SK-N-SH (cell line): ENCODE data around the gene SEMA3C. TPM values are rescaled to one million over a fixed set of nuclear protein-coding genes. Genes with fewer than 3 reads are reported as not detected.

Source experiments
- CTCF ChIA-PET: fragments of 300-600, 350-600 bp; formaldehyde crosslinking; extraction: SDS; loops from one replicate; lab custom pipeline; 2021; lab: Yijun Ruan, JAX
- POLR2A ChIA-PET: fragments of 350-600 bp; sonication (Branson Sonifier 250); formaldehyde crosslinking; extraction: SDS; loops from one replicate; lab custom pipeline; 2020; ENCODE audit warnings: antibody characterized with exemption, inconsistent platforms; lab: Yijun Ruan, JAX
- DNase-seq: peaks from one replicate; pipeline ENCODE4 v3.0.0; 2012
- H2AFZ ChIP-seq: fragments of 200-600 bp; sonication (generic); 2 replicates; pipeline ENCODE4 v1.8.1; 2016; ENCODE audit warnings: antibody characterized with exemption, mild to moderate bottlenecking, low read depth
- H3F3A ChIP-seq: fragments of 200-600 bp; sonication (generic); replicated peaks from 2 replicates; pipeline ENCODE3; 2016; ENCODE audit warnings: antibody characterized with exemption, mild to moderate bottlenecking; ENCODE audit not compliant: insufficient read depth
- H3K27ac ChIP-seq, 2 experiments: fragments of 200-500 bp in 1 of 2; fragments of 200-600 bp in 1 of 2; sonication (Bioruptor generic) in 1 of 2; sonication (generic), shearing (Covaris generic) in 1 of 2; 2 replicates each; pipeline versions ENCODE4 v1.5.1 to v1.6.1; 2014 to 2016; ENCODE audit warnings: low read depth in 2 of 2, inconsistent platforms in 1 of 2, low read length in 1 of 2, mild to moderate bottlenecking in 1 of 2, mixed read lengths in 1 of 2
- H3K27me3 ChIP-seq: fragments of 200-600 bp; sonication (generic), shearing (Covaris generic); 2 replicates; pipeline ENCODE4 v1.6.1; 2016; ENCODE audit warnings: mixed run types; ENCODE audit not compliant: insufficient read depth
- H3K36me3 ChIP-seq, 2 experiments: fragments of 200-500 bp in 1 of 2; fragments of 200-600 bp in 1 of 2; sonication (Bioruptor generic) in 1 of 2; sonication (generic) in 1 of 2; replicated peaks in 1 of 2; 2 replicates each; pipeline versions ENCODE3 to v1.5.1; 2014 to 2016; ENCODE audit warnings: low read length in 1 of 2, mild to moderate bottlenecking in 1 of 2; ENCODE audit not compliant: insufficient read depth in 2 of 2, control insufficient read depth in 1 of 2
- H3K4me1 ChIP-seq, 2 experiments: fragments of 200-500 bp in 1 of 2; fragments of 200-600 bp in 1 of 2; sonication (Bioruptor generic) in 1 of 2; sonication (generic), shearing (Covaris generic) in 1 of 2; 2 replicates each; pipeline versions ENCODE4 v1.5.1 to v1.6.1; 2014 to 2016; ENCODE audit warnings: low read depth in 1 of 2, low read length in 1 of 2, mixed run types in 1 of 2; ENCODE audit not compliant: insufficient read depth in 2 of 2, control insufficient read depth in 1 of 2
- H3K4me2 ChIP-seq: fragments of 200-600 bp; sonication (generic), shearing (Covaris generic); 2 replicates; pipeline ENCODE4 v1.6.1; 2017; ENCODE audit warnings: mixed run types
- H3K4me3 ChIP-seq, 2 experiments: fragments of 200-500 bp in 1 of 2; fragments of 200-600 bp in 1 of 2; sonication (Bioruptor generic) in 1 of 2; sonication (generic), shearing (Covaris generic) in 1 of 2; 2 replicates each; pipeline versions ENCODE4 v1.5.1 to v1.8.1; 2014 to 2016; ENCODE audit warnings: low read depth in 2 of 2, inconsistent platforms in 1 of 2, low read length in 1 of 2, mild to moderate bottlenecking in 1 of 2, mixed read lengths in 1 of 2, moderate library complexity in 1 of 2
- H3K79me2 ChIP-seq: fragments of 200-600 bp; sonication (generic); 2 replicates; pipeline ENCODE4 v1.8.1; 2017; ENCODE audit warnings: mild to moderate bottlenecking; ENCODE audit not compliant: insufficient read depth
- H3K9ac ChIP-seq: fragments of 200-600 bp; sonication (generic); 2 replicates; pipeline ENCODE4 v1.6.1; 2017; ENCODE audit warnings: mixed run types
- H3K9me2 ChIP-seq: fragments of 200-600 bp; sonication (generic); 2 replicates; pipeline ENCODE4 v1.6.1; 2017; ENCODE audit warnings: mixed run types
- H3K9me3 ChIP-seq: fragments of 200-600 bp; sonication (generic); 2 replicates; pipeline ENCODE4 v1.6.1; 2017; ENCODE audit warnings: mixed run types, mild to moderate bottlenecking, moderate library complexity
- H4K20me1 ChIP-seq: fragments of 200-600 bp; sonication (generic); 2 replicates; pipeline ENCODE4 v1.6.1; 2017; ENCODE audit warnings: mild to moderate bottlenecking, mixed run types; ENCODE audit not compliant: insufficient read depth
- CHD2 ChIP-seq: fragments of 150-350 bp; IDR thresholded peaks from 2 replicates; pipeline ENCODE4 v1.6.1; 2018; ENCODE audit warnings: low read length; ENCODE audit not compliant: partially characterized antibody
- ELF1 ChIP-seq: IDR thresholded peaks from 2 replicates; pipeline ENCODE4 v1.4.0; 2012
- FOSL2 ChIP-seq: IDR thresholded peaks from 2 replicates; pipeline ENCODE4 v1.4.0; 2012; ENCODE audit warnings: low read depth, mild to moderate bottlenecking, moderate library complexity, borderline replicate concordance
- FOXJ3 ChIP-seq: sonication (generic); formaldehyde crosslinking; IDR thresholded peaks from 2 replicates; pipeline ENCODE4 v1.5.1; 2020; ENCODE audit warnings: mild to moderate bottlenecking, missing genetic modification reagents
- FOXM1 ChIP-seq: IDR thresholded peaks from 2 replicates; pipeline ENCODE4 v1.4.0; 2012; ENCODE audit warnings: low read depth, mild to moderate bottlenecking
- GABPA ChIP-seq: IDR thresholded peaks from 2 replicates; pipeline ENCODE4 v1.4.0; 2012; ENCODE audit warnings: low read depth, mild to moderate bottlenecking
- IRF3 ChIP-seq: fragments of 150-350 bp; IDR thresholded peaks from 2 replicates; pipeline ENCODE4 v1.6.1; 2016; ENCODE audit warnings: mild to moderate bottlenecking, low read depth, low read length
- MXI1 ChIP-seq: IDR thresholded peaks from 2 replicates; pipeline ENCODE4 v1.6.1; 2012; ENCODE audit warnings: mild to moderate bottlenecking, low read depth, low read length, improper control_type of control experiment
- NFIC ChIP-seq: IDR thresholded peaks from 2 replicates; pipeline ENCODE4 v1.4.0; 2012; ENCODE audit warnings: borderline replicate concordance
- NRF1 ChIP-seq: IDR thresholded peaks from 2 replicates; pipeline ENCODE4 v1.6.1; 2012; ENCODE audit warnings: low read depth, mild to moderate bottlenecking, low read length
- PBX3 ChIP-seq: IDR thresholded peaks from 2 replicates; pipeline ENCODE4; 2012
- RAD21 ChIP-seq: IDR thresholded peaks from 2 replicates; pipeline ENCODE4 v1.6.1; 2012; ENCODE audit warnings: mild to moderate bottlenecking, low read length
- REST ChIP-seq: IDR thresholded peaks from 2 replicates; pipeline ENCODE4 v1.6.1; 2012; ENCODE audit warnings: mild to moderate bottlenecking, low read depth, low read length, moderate library complexity
- RFX5 ChIP-seq: IDR thresholded peaks from 2 replicates; pipeline ENCODE4 v1.6.1; 2012; ENCODE audit warnings: mild to moderate bottlenecking, improper control_type of control experiment, low read length
- TAF1 ChIP-seq: IDR thresholded peaks from 2 replicates; pipeline ENCODE4 v1.6.1; 2012; ENCODE audit warnings: low read depth, mild to moderate bottlenecking, low read length, moderate library complexity, borderline replicate concordance
- TCF12 ChIP-seq: IDR thresholded peaks from 2 replicates; pipeline ENCODE4 v1.4.0; 2012
- USF1 ChIP-seq: IDR thresholded peaks from 2 replicates; pipeline ENCODE4 v1.4.0; 2012; ENCODE audit warnings: low read depth, borderline replicate concordance
- YY1 ChIP-seq: IDR thresholded peaks from 2 replicates; pipeline ENCODE4 v1.4.0; 2012; ENCODE audit warnings: low read depth, mild to moderate bottlenecking
- ZBTB33 ChIP-seq: IDR thresholded peaks from 2 replicates; pipeline ENCODE4 v1.4.0; 2012; ENCODE audit warnings: low read depth, borderline replicate concordance
- WGBS: methylation state at CpG from one replicate; pipeline ENCODE4 v1.1.6; 2017; ENCODE audit warnings: low lambda C conversion rate; 5-methylcytosine and 5-hydroxymethylcytosine counted together
- polyA plus RNA-seq, 3 experiments: library from polyadenylated mRNA; depleted of rRNA; stranded (reverse); fragments of >200 nt; gene quantifications; 2 replicates each; pipeline ENCODE4 v1.2.3, GENCODE V29; 2012

The SEMA3C gene
- polyA plus RNA-seq, 1 of the 3 experiments (the other 2 are of a cell fraction), result 51.1 TPM

- POLR2A ChIA-PET, result no interaction called here
- H2AFZ ChIP-seq, result peak overlapping the region; percentile 11; the same call in 1 of the 2 replicates
- DNase-seq, result no peak
Measured at GRCh38 chr7:80890426-80891258, 28.2 kb downstream of the SEMA3C start.

GRCh38 chr7:80889525-80889924 lies 29.3 kb downstream of the SEMA3C start:
- Histone ChIP-seq H3K9ac (no peak overlapping the region), H3K4me1 (peaks cover 12% of the 10 kb centered on the region in 2 experiments; a peak in 3 of 4 replicates), H3K4me3 (no peak overlapping the region), H4K20me1 (no peaks in the 10 kb centered on the region), H3K9me2 (no peaks in the 10 kb centered on the region; the same call in 1 of the 2 replicates), H3K4me2 (no peak overlapping the region), H3K27me3 (no peaks in the 10 kb centered on the region), H3K9me3 (no peaks in the 10 kb centered on the region), H3K36me3 (peaks cover 8 to 10% of the 10 kb centered on the region in 2 experiments), H2AFZ (no peak overlapping the region), H3K27ac (no peak overlapping the region), H3K79me2 (peaks cover 19% of the 10 kb centered on the region; the same call in 1 of the 2 replicates), H3F3A (peaks cover 15% of the 10 kb centered on the region)
- ChIA-PET POLR2A (no interaction called here), CTCF (no interaction called here)
- 100% methylated on average over 1 of the region's 1 CpG for WGBS
- DNase-seq, result no peak
- TF ChIP-seq FOXM1 (no peak), TCF12 (no peak), IRF3 (no peak), NFIC (no peak), USF1 (no peak), YY1 (no peak), ZBTB33 (no peak), ELF1 (no peak), MXI1 (no peak), PBX3 (no peak), RAD21 (no peak), REST (no peak), GABPA (no peak), CHD2 (no peak), RFX5 (no peak), FOXJ3 (CRISPR knock-in tag) (no peak), NRF1 (no peak)

More at GRCh38 chr7:80890426-80891258, 28.2 kb downstream of the SEMA3C start:
- TF ChIP-seq TAF1 (0 out of 2 replicates have a peak, but pooled peaks have one; percentile 16), FOSL2 (no peak), RAD21 (no peak), YY1 (no peak)
- peaks cover 11 to 12% of the 10 kb centered on the region in 2 experiments; a peak in 2 of 4 replicates for H3K4me1 ChIP-seq
- H3K4me2 ChIP-seq, result no peak overlapping the region
- CTCF ChIA-PET, result interaction anchor here (1.5 kb wide), 1 partner anchor 11 kb away, joined by 3 read pairs; no protein-coding TSS in a partner anchor
- WGBS, result 73% methylated on average over 4 of the region's 4 CpGs
- no peaks in the 10 kb centered on the region; the same call in 1 of the 2 replicates for H3K9me2 ChIP-seq
- H3K9ac ChIP-seq, result no peak overlapping the region
- H3K36me3 ChIP-seq, result peaks cover 10 to 15% of the 10 kb centered on the region in 2 experiments
- H3K79me2 ChIP-seq, result peaks cover 19% of the 10 kb centered on the region; the same call in 1 of the 2 replicates
- H3F3A ChIP-seq, result peaks cover 6% of the 10 kb centered on the region
- H3K4me3 ChIP-seq, result no peak overlapping the region
- H3K27me3 ChIP-seq, result no peaks in the 10 kb centered on the region
- H3K9me3 ChIP-seq, result no peaks in the 10 kb centered on the region
- no peaks in the 10 kb centered on the region for H4K20me1 ChIP-seq
- peak overlapping the region in 1 of 2 experiments; percentile 62; a peak in 2 of 4 replicates for H3K27ac ChIP-seq
